GM18867 (cell line): ENCODE data around the gene TRAF3IP3.

Experiments used
- ATAC-seq: cut with Tn5 transposase; IDR thresholded peaks from one replicate; pipeline ENCODE4 v1.9.1; 2021; ENCODE audit warnings: mild to moderate bottlenecking, moderate library complexity; ENCODE audit not compliant: unreplicated experiment

Gene TRAF3IP3, protein sequence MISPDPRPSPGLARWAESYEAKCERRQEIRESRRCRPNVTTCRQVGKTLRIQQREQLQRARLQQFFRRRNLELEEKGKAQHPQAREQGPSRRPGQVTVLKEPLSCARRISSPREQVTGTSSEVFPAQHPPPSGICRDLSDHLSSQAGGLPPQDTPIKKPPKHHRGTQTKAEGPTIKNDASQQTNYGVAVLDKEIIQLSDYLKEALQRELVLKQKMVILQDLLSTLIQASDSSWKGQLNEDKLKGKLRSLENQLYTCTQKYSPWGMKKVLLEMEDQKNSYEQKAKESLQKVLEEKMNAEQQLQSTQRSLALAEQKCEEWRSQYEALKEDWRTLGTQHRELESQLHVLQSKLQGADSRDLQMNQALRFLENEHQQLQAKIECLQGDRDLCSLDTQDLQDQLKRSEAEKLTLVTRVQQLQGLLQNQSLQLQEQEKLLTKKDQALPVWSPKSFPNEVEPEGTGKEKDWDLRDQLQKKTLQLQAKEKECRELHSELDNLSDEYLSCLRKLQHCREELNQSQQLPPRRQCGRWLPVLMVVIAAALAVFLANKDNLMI

GRCh38 chr1:209755926-209756614 is at the start of gene TRAF3IP3:
TRAF3IP3 (plus strand) TSS chr1:209756053; CDS start chr1:209760040, 3,987 bp downstream.
- ATAC-seq: peak; percentile 77

DNA sequence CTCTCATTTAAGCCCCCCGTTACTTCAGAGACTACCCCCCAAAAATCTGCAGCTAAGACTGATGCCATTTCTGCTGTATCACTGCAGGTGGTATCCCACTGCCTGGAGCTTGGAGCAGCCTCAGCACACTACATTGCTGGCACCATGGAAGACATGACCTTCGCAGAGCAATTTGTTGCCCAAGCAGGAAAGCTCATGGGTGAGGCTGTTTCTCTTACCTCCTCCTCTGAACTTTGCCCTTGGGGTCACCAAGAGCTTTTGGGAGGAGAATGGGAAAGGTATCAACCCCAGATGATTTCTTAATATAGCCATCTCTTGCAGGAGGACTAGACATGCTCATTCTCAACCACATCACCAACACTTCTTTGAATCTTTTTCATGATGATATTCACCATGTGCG is 49.2 kb upstream of the TRAF3IP3 start:
- ATAC-seq: no peak

DNA sequence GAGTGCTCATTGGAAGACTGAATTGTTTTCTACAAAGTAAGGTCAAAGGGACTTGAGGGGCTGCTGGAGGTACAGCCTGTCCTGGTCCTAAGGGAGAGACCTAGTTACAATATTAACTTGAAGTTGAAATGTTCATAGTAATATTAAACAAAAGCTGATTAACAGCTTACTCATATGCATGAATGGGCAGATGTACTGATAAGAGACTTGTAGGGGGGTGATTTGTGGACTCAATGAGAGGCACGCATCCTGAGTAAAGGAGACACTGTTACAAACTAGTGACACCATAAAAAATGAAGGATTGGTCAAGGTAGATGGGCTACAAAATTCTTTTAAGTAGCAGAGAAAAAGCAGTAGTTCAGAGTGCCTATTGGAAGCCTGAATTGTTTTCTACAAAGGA is 48.5 kb upstream of the TRAF3IP3 start:
- no peak for ATAC-seq

- no peak for ATAC-seq
Observed at GRCh38 chr1:209708297-209708696, 47.6 kb upstream of the TRAF3IP3 start.

DNA sequence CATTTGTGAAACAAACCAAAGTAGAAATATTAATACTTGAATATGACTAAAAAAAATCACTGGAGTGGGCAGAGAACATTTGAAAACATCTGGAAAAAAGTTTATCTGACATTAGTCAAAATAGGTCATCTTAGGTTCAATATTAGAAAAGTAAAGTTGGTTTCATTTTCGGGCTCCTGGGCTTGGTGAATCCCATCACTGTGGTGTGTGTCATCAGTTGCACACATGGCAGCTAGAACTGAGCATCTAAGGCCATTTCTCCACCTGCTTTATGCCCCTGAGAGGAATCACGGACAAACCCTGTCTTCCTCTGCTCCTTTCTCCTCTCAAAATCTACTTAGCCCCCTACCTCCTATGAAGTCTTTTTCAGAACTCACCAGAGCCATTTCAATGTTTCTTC is 45.8 kb upstream of the TRAF3IP3 start:
- peak; percentile 77 for ATAC-seq

DNA sequence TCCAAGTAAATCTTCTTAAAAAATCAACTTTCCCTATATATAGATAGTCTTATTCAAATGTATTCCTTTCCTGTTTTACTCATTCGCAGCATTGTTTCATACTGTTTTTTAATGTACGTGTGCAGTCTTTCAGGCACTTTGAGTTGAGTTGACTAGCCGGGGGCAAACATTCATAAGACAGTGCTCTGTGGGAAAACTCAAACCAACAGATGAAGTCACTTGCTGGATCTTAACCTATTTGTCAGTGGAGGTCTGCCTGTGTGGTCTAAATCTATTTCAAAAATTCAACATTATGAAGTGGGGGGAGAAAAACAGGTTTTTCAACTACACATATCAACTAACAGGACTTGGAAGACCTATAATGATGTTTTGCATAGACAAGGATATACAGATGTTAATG is 45.0 kb upstream of the TRAF3IP3 start:
- no peak for ATAC-seq

DNA sequence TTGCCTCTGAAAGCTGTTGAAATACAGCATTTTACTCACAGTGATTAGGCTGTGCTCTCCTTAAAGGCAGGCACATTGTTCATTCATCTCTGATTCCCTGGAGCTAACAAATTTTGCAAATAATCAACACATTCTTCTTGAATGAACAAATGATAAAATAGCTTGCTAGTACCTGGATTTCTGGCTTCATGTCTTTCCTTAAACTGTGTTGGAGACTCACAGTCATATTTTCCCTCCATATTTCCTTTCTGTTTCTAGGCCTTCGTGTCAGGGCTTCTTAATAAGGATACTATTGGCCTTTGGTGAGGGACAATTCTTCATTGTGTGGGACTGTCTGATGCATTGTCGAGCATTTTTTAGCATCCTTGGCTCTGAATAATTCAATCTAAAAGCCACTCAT is 41.5 kb upstream of the TRAF3IP3 start:
- ATAC-seq: no peak

GRCh38 chr1:209715314-209715713 is 40.5 kb upstream of the TRAF3IP3 start:
- ATAC-seq: no peak

GRCh38 chr1:209717818-209718217 is 38.0 kb upstream of the TRAF3IP3 start:
- no peak for ATAC-seq

- ATAC-seq: no peak
Observed at GRCh38 chr1:209720326-209720725, 35.5 kb upstream of the TRAF3IP3 start.

GRCh38 chr1:209720826-209721225 is 35.0 kb upstream of the TRAF3IP3 start:
- no peak for ATAC-seq

DNA sequence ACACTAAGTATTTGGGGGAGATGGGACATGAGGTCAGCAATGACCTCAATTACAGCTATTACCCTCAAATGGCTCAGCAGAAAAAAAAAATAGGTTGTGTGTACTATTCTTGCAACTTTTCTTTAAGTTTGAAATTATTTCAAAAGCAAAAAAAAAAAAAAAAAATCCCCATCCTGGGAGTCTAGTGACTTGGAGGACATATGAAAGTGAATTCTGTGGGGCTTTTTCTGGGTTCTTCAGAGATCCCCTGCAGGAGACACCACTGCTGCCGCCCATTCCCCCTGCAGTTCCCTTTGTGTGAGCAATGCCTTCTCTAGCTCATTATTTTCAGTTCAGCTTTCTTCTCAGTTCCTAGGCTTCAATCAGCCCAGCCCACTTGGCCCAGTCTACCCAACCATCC is 34.5 kb upstream of the TRAF3IP3 start:
- no peak for ATAC-seq

DNA sequence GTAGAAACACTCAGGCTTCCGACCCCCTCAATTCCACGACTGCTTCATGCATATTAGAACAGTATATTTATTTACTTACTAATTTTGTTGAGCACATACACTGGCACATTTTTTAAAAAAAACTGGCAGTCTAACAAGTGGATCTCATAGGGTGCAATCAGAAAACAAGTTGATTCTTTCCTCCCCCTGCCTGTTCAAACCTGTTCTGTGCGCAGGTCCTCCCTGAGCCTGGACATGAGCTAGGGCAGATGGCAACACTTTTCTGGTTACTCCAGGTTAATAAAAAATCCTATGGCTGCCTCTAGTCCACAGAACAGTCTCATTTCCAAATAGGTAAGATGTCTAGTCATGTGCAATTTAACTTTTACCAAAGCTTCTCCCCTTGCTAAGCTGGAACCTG is 32.6 kb upstream of the TRAF3IP3 start:
- no peak for ATAC-seq

GRCh38 chr1:209723756-209724693 is 31.8 kb upstream of the TRAF3IP3 start:
- peak; percentile 45 for ATAC-seq

DNA sequence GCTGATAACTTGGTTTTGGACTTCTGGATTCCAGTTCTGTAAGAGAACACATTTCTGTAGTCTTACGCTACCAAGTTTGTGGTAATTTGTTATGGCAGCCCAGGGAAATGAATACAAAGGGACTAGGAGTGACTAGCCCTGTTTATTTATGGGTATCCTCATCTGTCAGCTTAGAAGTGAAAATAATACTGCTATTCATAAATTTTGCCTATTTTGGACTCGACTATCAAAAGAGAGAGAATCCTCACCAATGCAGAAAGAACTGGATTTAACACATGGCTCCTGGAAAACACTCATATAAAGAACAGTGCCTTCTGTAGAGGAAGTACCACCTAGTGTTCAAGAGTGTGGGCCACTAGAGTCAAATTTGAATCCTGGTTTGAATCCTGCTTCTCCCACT is 28.6 kb upstream of the TRAF3IP3 start:
- no peak for ATAC-seq

DNA sequence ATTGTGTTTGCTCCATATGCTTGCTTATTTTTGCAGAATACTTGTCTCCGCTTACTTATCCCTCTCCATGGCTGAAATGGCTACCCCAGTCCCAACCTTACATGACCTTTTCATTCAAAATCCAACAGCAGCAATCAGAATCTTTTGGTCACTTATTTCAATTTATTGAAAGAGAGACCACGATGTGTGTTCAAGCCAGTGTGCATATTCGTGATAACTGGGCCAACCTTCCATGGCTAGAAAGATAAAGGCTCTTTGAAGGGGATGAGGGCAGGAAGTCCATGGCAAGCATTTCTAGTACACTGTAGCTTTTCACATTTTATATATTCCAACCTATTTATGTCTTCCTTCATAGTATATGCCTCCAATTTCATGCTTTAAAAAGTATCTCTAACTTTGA is 28.1 kb upstream of the TRAF3IP3 start:
- ATAC-seq: no peak

DNA sequence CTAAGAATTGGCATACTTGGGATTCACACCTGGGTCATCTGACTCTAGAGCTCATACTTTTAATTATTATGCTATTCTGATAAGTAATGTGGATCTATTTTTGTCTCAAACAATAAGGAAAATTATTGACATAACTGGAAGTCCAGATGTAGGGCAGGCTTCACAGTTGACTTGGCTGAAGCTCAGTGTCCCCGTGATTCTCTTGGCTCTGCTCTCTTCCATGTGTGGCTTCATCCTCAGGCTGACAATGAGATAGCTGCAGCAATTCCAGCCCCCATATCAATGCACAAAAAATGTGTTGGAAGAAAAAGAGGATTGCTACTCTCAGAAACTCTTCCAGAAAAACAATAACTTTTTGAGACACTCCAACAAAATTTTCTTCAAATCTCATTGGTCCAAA is 27.4 kb upstream of the TRAF3IP3 start:
- ATAC-seq: no peak

- no peak for ATAC-seq
Observed at GRCh38 chr1:209729436-209729835, 26.4 kb upstream of the TRAF3IP3 start.

DNA sequence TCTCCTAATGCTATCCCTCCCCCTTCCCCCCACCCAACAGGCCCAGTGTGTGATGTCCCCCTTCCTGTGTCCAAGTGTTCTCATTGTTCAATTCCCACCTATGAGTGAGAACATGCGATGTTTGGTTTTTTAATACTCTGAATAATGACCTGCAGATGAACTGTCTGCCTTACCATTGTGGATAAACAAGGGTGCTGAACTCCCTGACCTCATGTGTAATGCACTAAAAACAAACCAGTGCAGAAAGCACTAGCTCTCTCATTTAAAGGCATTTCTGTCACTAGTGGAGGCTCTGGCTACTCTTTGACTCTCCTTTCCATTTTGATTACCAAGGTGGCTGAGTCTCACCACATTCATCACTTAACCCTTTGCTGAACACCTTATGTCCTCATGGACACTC is 23.1 kb upstream of the TRAF3IP3 start:
- no peak for ATAC-seq

- no peak for ATAC-seq
Observed at GRCh38 chr1:209733409-209734192, 22.3 kb upstream of the TRAF3IP3 start.
